HG02623 (cell line): Measurements from ENCODE around the gene PCSK4.
A peak's percentile ranks its signal among the peaks of the same experiment; 100 is the strongest.
"Not testable (repeated sequence)": the region's sequence is repeated elsewhere in the genome, so short reads cannot be mapped to it uniquely, and the experiment has no call there.

Experiments used
- ATAC-seq: cut with Tn5 transposase; IDR thresholded peaks from one replicate; pipeline ENCODE4 v1.9.1; 2021; ENCODE audit warnings: moderate library complexity; ENCODE audit not compliant: unreplicated experiment

The PCSK4 gene

GRCh38 chr19:1489463-1490310, 463 bp downstream of the PCSK4 start:
- ATAC-seq = no peak

- no peak for ATAC-seq
Measured at GRCh38 chr19:1488282-1488601, 1.9 kb downstream of the PCSK4 start.

- no peak for ATAC-seq
Measured at GRCh38 chr19:1487576-1488281, 2.4 kb downstream of the PCSK4 start.

GRCh38 chr19:1486720-1487575, 3.2 kb downstream of the PCSK4 start:
- ATAC-seq = no peak

GRCh38 chr19:1483979-1484428, 6.1 kb downstream of the PCSK4 start:
- ATAC-seq = no peak

GRCh38 chr19:1483131-1483978, 6.8 kb downstream of the PCSK4 start:
- no peak for ATAC-seq

- no peak for ATAC-seq
Measured at GRCh38 chr19:1482361-1483130, 7.6 kb downstream of the PCSK4 start.

- no peak for ATAC-seq
Measured at GRCh38 chr19:1481893-1482360, 8.2 kb downstream of the PCSK4 start.

- no peak for ATAC-seq
Measured at GRCh38 chr19:1481224-1481892, 8.8 kb downstream of the PCSK4 start.

- ATAC-seq = peak; percentile 79
Measured at GRCh38 chr19:1478934-1479707, 11.0 kb downstream of the PCSK4 start, which contains the start of gene C19orf25. C19orf25 (minus strand) TSS chr19:1479215; CDS start chr19:1478903, 312 bp downstream.

GRCh38 chr19:1477056-1477455, 13.1 kb downstream of the PCSK4 start:
- ATAC-seq = not testable (repeated sequence)

- no peak for ATAC-seq
Measured at GRCh38 chr19:1475751-1476437, 14.3 kb downstream of the PCSK4 start.

- ATAC-seq = no peak
Measured at GRCh38 chr19:1474765-1475351, 15.3 kb downstream of the PCSK4 start.

- ATAC-seq = no peak
Measured at GRCh38 chr19:1474011-1474764, 16.0 kb downstream of the PCSK4 start.

- ATAC-seq = no peak
Measured at GRCh38 chr19:1473085-1473851, 16.9 kb downstream of the PCSK4 start.
